HepG2 (cell line): ENCODE measurements around the gene IFT122. TPM values are rescaled to one million over a fixed set of nuclear protein-coding genes. Genes with fewer than 3 reads are reported as not detected.

Experiments used
- ATAC-seq: fragments of 200-7000 bp; cut with Tn5 transposase; 3 replicates; pipeline ENCODE4 v1.9.1; 2020; ENCODE audit warnings: mild to moderate bottlenecking, moderate library complexity
- BruUV-seq: library from RNA; stranded (reverse); fragments of 400-500 nt; replicated peaks from 2 replicates; lab custom pipeline; 2021; lab: Mats Ljungman, UMichigan
- CTCF ChIA-PET: fragments of 300-600 bp; formaldehyde crosslinking; extraction: SDS; loops from one replicate; lab custom pipeline; 2021; ENCODE audit warnings: low total read pairs, inconsistent platforms, low intra/inter-chr PET ratio; lab: Yijun Ruan, JAX
- POLR2A ChIA-PET: fragments of 350-600 bp; sonication (Branson Sonifier 250); formaldehyde crosslinking; loops from one replicate; lab custom pipeline; 2020; ENCODE audit warnings: antibody characterized with exemption, inconsistent platforms; lab: Yijun Ruan, JAX
- DNase-seq: peaks from one replicate; pipeline ENCODE4 v3.0.0-alpha.2; 2015; ENCODE audit warnings: low spot score
- FAIRE-seq: peaks from 3 replicates; lab custom pipeline; 2011; peaks lifted over from hg19 to GRCh38; lab: Jason Lieb, UNC
- H2AFZ ChIP-seq: one replicate; pipeline ENCODE4 v1.6.1; 2011; ENCODE audit warnings: low read length, inconsistent platforms
- H3K27ac ChIP-seq: fragments of 300-600 bp; 3 replicates; pipeline ENCODE4 v1.8.0; 2011; ENCODE audit warnings: mixed run types, mild to moderate bottlenecking, mixed read lengths, low read length, inconsistent platforms; ENCODE audit not compliant: insufficient read depth; ENCODE audit errors: extremely low read length
- H3K27me3 ChIP-seq, 2 experiments: fragments of 200-600 bp in 1 of 2; 2 replicates in 1 of 2; 3 replicates in 1 of 2; pipeline versions ENCODE4 v1.6.0 to v1.8.0; 2011; ENCODE audit warnings: low read length in 2 of 2, mild to moderate bottlenecking in 2 of 2, moderate library complexity in 2 of 2, inconsistent platforms in 1 of 2; ENCODE audit not compliant: insufficient read depth in 2 of 2, control insufficient read depth in 1 of 2
- H3K36me3 ChIP-seq, 2 experiments: fragments of 200-600 bp in 1 of 2; replicated peaks in 1 of 2; 2 replicates in 1 of 2; 3 replicates in 1 of 2; pipeline versions ENCODE4 v1.5.1 to v1.8.0; 2011; ENCODE audit warnings: low read length in 2 of 2, inconsistent platforms in 1 of 2; ENCODE audit not compliant: insufficient read depth in 2 of 2, control insufficient read depth in 1 of 2
- H3K4me1 ChIP-seq: 2 replicates; pipeline ENCODE4 v1.5.1; 2012; ENCODE audit warnings: low read length, inconsistent platforms; ENCODE audit not compliant: insufficient read depth
- H3K4me2 ChIP-seq: 2 replicates; pipeline ENCODE4 v1.6.0; 2011; ENCODE audit warnings: low read depth, low read length, inconsistent platforms
- H3K4me3 ChIP-seq, 3 experiments: fragments of 200-600 bp in 1 of 3; sonication (generic), shearing (Covaris generic) in 1 of 3; replicated peaks in 1 of 3; 2 replicates each; pipeline ENCODE4 v1.5.1; 2011 to 2016; ENCODE audit warnings: low read length in 3 of 3, inconsistent platforms in 2 of 3, low read depth in 2 of 3, mild to moderate bottlenecking in 2 of 3, control low read depth in 1 of 3, mixed read lengths in 1 of 3; ENCODE audit not compliant: insufficient read depth in 1 of 3
- H3K79me2 ChIP-seq: one replicate; pipeline ENCODE4 v1.6.1; 2011; ENCODE audit warnings: low read length, inconsistent platforms; ENCODE audit not compliant: insufficient read depth
- H3K9ac ChIP-seq: 2 replicates; pipeline ENCODE4 v1.6.0; 2011; ENCODE audit warnings: mild to moderate bottlenecking, low read depth, low read length, inconsistent platforms; ENCODE audit not compliant: insufficient read depth
- H3K9me3 ChIP-seq: 2 replicates; pipeline ENCODE4 v1.5.1; 2012; ENCODE audit warnings: mild to moderate bottlenecking, low read length
- H4K20me1 ChIP-seq: 2 replicates; pipeline ENCODE4 v1.6.0; 2011; ENCODE audit warnings: inconsistent platforms, mild to moderate bottlenecking, low read length, moderate library complexity; ENCODE audit not compliant: insufficient read depth
- YY1 ChIP-seq: IDR thresholded peaks from 2 replicates; pipeline ENCODE4 v1.6.1; 2011; ENCODE audit warnings: low read length, low read depth, moderate library complexity, mild to moderate bottlenecking; ENCODE audit not compliant: insufficient read depth, insufficient replicate concordance
- ZNF850 ChIP-seq: sonication (generic); formaldehyde crosslinking; conservative IDR thresholded peaks from 2 replicates; pipeline ENCODE4 v1.9.0; 2021; ENCODE audit warnings: mild to moderate bottlenecking, missing genetic modification reagents
- WGBS: methylation state at CpG from one replicate; pipeline ENCODE4 v1.1.6; 2017; ENCODE audit warnings: low lambda C conversion rate; 5-methylcytosine and 5-hydroxymethylcytosine counted together
- in situ Hi-C: cut with HindIII; loops from 2 replicates; pipeline ENCODE4 v1.10.0; 2017; ENCODE audit warnings: low pct_unique_long_range_greater_than_20kb; ENCODE audit not compliant: extremely low pct_ligation_motif_present
- intact Hi-C: fragments of 100-400 bp; cut with micrococcal nuclease; formaldehyde crosslinking; loops from one replicate; pipeline ENCODE4 v1.10.0; 2022; ENCODE audit not compliant: unreplicated experiment
- polyA plus RNA-seq, 8 experiments: library from polyadenylated mRNA; depleted of rRNA in 3 of 8; stranded (reverse) in 7 of 8; unstranded in 1 of 8; fragments of >200 nt; fragmentation: Illumina TruSeq in 4 of 8; extraction: Trizol in 4 of 8; gene quantifications; 2 replicates each; pipeline versions ENCODE4 v1.2.1 to v1.2.3, GENCODE V29; 2011 to 2016; ENCODE audit warnings: low read depth in 4 of 8, missing spikeins in 1 of 8, mixed read lengths in 1 of 8; ENCODE audit not compliant: insufficient read depth in 1 of 8
- total RNA-seq, 5 experiments: library from RNA; depleted of rRNA; stranded (reverse); fragments of >200 nt; fragmentation: Illumina TruSeq; extraction: Trizol; gene quantifications; 2 replicates each; pipeline ENCODE4 v1.2.3, GENCODE V29; 2016; ENCODE audit warnings: low read depth in 1 of 5
- TF ChIP-seq, protein P1 (sequence below): sonication (generic); formaldehyde crosslinking; IDR thresholded peaks from 2 replicates; pipeline ENCODE4 v1.5.1; 2020; ENCODE audit warnings: mild to moderate bottlenecking, missing genetic modification reagents, moderate library complexity
- TF ChIP-seq, protein P2 (sequence below): conservative IDR thresholded peaks from 2 replicates; pipeline ENCODE4 v1.6.1; 2018; ENCODE audit warnings: missing genetic modification reagents

IFT122 gene
- total and polyA plus RNA-seq, 2 of the 13 experiments (the other 11 are each of a cell fraction or from before 2014, with no cell fraction given) = 10.1 to 10.3 TPM

DNA sequence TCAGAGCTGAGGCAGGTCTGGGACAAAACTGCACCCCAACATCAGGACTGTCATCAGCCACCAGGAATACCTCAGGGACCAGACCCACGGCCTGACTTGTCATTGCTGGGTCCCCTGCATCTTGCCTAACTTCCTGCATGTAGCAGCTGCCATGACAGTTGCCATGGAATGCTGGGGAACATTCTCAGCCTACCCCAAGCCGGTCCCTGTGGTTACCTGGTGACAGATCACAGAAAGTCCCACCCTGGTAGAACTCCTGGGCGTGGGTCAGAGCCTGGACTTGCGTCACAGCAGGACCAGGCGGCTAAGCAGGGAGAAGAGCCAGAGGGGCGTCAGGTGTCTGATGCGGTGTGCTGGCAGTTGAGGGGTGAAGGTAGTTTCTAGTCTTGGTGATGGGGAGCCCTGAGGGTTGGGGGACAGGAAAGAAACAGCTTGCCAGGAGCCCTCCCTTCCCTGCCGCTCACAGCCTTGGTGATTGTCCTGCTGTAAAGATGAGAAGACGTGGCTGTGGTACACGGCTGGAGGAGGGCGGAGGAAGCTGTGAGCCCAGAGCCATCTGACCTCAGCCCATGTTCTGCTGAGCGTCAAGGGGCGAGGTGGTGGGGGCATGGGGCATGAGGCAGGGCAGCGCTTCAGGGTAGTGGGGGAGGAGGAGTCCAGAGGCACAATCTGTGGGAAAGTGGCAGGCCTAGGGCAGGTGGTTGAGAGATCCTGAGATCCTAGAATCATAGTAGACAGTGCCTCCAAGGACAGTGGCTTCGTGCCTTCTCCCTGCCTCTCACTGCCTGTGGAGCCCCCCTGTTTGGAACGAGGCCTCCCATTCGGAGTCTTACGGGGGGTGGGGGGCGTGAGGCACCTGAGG is 108.3 kb downstream of the IFT122 start:
- WGBS = 48% methylated on average over 17 of the region's 19 CpGs
- Histone ChIP-seq H3K79me2 (no peaks in the 10 kb centered on the region), H3K27ac (no peak overlapping the region), H3K9me3 (no peaks in the 10 kb centered on the region), H3K36me3 (no peaks in the 10 kb centered on the region), H3K4me2 (peak overlapping the region; percentile 35; the same call in 1 of the 2 replicates), H3K4me3 (no peak overlapping the region; a peak in 1 of 6 replicates), H3K27me3 (0 out of 5 replicates have a peak, but pooled peaks cover 0 to 4% of the 10 kb centered on the region in 2 experiments), H4K20me1 (no peaks in the 10 kb centered on the region), H3K4me1 (peaks cover 52% of the 10 kb centered on the region), H2AFZ (no peak overlapping the region), H3K9ac (no peak overlapping the region)
- TF ChIP-seq YY1 (peak; percentile 19), ZNF850 (CRISPR knock-in tag) (no peak)
- TF ChIP-seq, protein P1, sequence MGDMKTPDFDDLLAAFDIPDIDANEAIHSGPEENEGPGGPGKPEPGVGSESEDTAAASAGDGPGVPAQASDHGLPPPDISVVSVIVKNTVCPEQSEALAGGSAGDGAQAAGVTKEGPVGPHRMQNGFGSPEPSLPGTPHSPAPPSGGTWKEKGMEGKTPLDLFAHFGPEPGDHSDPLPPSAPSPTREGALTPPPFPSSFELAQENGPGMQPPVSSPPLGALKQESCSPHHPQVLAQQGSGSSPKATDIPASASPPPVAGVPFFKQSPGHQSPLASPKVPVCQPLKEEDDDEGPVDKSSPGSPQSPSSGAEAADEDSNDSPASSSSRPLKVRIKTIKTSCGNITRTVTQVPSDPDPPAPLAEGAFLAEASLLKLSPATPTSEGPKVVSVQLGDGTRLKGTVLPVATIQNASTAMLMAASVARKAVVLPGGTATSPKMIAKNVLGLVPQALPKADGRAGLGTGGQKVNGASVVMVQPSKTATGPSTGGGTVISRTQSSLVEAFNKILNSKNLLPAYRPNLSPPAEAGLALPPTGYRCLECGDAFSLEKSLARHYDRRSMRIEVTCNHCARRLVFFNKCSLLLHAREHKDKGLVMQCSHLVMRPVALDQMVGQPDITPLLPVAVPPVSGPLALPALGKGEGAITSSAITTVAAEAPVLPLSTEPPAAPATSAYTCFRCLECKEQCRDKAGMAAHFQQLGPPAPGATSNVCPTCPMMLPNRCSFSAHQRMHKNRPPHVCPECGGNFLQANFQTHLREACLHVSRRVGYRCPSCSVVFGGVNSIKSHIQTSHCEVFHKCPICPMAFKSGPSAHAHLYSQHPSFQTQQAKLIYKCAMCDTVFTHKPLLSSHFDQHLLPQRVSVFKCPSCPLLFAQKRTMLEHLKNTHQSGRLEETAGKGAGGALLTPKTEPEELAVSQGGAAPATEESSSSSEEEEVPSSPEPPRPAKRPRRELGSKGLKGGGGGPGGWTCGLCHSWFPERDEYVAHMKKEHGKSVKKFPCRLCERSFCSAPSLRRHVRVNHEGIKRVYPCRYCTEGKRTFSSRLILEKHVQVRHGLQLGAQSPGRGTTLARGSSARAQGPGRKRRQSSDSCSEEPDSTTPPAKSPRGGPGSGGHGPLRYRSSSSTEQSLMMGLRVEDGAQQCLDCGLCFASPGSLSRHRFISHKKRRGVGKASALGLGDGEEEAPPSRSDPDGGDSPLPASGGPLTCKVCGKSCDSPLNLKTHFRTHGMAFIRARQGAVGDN = 0 out of 2 replicates have a peak, but pooled peaks have one; percentile 18
- TF ChIP-seq, protein P2, sequence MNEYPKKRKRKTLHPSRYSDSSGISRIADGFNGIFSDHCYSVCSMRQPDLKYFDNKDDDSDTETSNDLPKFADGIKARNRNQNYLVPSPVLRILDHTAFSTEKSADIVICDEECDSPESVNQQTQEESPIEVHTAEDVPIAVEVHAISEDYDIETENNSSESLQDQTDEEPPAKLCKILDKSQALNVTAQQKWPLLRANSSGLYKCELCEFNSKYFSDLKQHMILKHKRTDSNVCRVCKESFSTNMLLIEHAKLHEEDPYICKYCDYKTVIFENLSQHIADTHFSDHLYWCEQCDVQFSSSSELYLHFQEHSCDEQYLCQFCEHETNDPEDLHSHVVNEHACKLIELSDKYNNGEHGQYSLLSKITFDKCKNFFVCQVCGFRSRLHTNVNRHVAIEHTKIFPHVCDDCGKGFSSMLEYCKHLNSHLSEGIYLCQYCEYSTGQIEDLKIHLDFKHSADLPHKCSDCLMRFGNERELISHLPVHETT (CRISPR knock-in tag) = no peak
- BruUV-seq = no TSS peak
- intact Hi-C loops (no loop called here), in situ Hi-C loops (no loop called here)
- DNase-seq = peak; percentile 12
- ChIA-PET CTCF (no interaction called here), POLR2A (interaction anchor here (1.4 kb wide), 1 partner anchor 14 kb away, joined by 6 read pairs; no protein-coding TSS in a partner anchor)
- peak; percentile 4; the same call in 2 of the 3 replicates for ATAC-seq
- no peak for FAIRE-seq
